GM04504 (cell line): ENCODE measurements around the gene AKAP12.
"Not testable (repeated sequence)": the region's sequence is repeated elsewhere in the genome, so short reads cannot be mapped to it uniquely, and the experiment has no call there.

Experiments used
- DNase-seq: peaks from one replicate; pipeline ENCODE4 v3.0.0-alpha.2; 2012; ENCODE audit warnings: low read depth

The AKAP12 gene

GRCh38 chr6:151341476-151342195 is 101.9 kb downstream of the AKAP12 start:
- no peak for DNase-seq

GRCh38 chr6:151342750-151343149 is 103.0 kb downstream of the AKAP12 start:
- not testable (repeated sequence) for DNase-seq

GRCh38 chr6:151349651-151350270 is 110.0 kb downstream of the AKAP12 start:
- DNase-seq: no peak

- no peak for DNase-seq
These were observed 110.8 kb downstream of the AKAP12 start for GRCh38 chr6:151350442-151351145.

GRCh38 chr6:151351146-151351700 is 111.5 kb downstream of the AKAP12 start:
- no peak for DNase-seq

- no peak for DNase-seq
These were observed 112.0 kb downstream of the AKAP12 start for GRCh38 chr6:151351731-151352130.

- no peak for DNase-seq
These were observed 112.9 kb downstream of the AKAP12 start for GRCh38 chr6:151352410-151353396.

GRCh38 chr6:151353795-151354194 is 114.0 kb downstream of the AKAP12 start:
- no peak for DNase-seq

- DNase-seq: not testable (repeated sequence)
These were observed 117.2 kb downstream of the AKAP12 start for GRCh38 chr6:151356983-151357382.

GRCh38 chr6:151357758-151358436 is 118.1 kb downstream of the AKAP12 start:
- DNase-seq: no peak

- DNase-seq: no peak
These were observed 118.7 kb downstream of the AKAP12 start for GRCh38 chr6:151358475-151358874.

GRCh38 chr6:151359486-151359885 is 119.7 kb downstream of the AKAP12 start:
- no peak for DNase-seq

GRCh38 chr6:151365233-151365632 is 125.5 kb downstream of the AKAP12 start:
- no peak for DNase-seq

GRCh38 chr6:151370509-151371078 is 130.8 kb downstream of the AKAP12 start:
- no peak for DNase-seq

GRCh38 chr6:151372164-151372563 is 132.4 kb downstream of the AKAP12 start:
- DNase-seq: no peak

- DNase-seq: no peak
These were observed 134.4 kb downstream of the AKAP12 start for GRCh38 chr6:151374036-151374683.

GRCh38 chr6:151375833-151376232 is 136.1 kb downstream of the AKAP12 start:
- DNase-seq: no peak

- DNase-seq: no peak
These were observed 136.7 kb downstream of the AKAP12 start for GRCh38 chr6:151376440-151376839.

- DNase-seq: no peak
These were observed 137.3 kb downstream of the AKAP12 start for GRCh38 chr6:151377095-151377494.
